Measurements from ENCODE around the gene PPP1R12B. TPM values are rescaled to one million over a fixed set of nuclear protein-coding genes. Genes with fewer than 3 reads are reported as not detected.
"Not testable (repeated sequence)": the region's sequence is repeated elsewhere in the genome, so short reads cannot be mapped to it uniquely, and the experiment has no call there.

Gene PPP1R12B
- total RNA-seq, 1 experiment from 2014 or later = 17.0 TPM

DNA sequence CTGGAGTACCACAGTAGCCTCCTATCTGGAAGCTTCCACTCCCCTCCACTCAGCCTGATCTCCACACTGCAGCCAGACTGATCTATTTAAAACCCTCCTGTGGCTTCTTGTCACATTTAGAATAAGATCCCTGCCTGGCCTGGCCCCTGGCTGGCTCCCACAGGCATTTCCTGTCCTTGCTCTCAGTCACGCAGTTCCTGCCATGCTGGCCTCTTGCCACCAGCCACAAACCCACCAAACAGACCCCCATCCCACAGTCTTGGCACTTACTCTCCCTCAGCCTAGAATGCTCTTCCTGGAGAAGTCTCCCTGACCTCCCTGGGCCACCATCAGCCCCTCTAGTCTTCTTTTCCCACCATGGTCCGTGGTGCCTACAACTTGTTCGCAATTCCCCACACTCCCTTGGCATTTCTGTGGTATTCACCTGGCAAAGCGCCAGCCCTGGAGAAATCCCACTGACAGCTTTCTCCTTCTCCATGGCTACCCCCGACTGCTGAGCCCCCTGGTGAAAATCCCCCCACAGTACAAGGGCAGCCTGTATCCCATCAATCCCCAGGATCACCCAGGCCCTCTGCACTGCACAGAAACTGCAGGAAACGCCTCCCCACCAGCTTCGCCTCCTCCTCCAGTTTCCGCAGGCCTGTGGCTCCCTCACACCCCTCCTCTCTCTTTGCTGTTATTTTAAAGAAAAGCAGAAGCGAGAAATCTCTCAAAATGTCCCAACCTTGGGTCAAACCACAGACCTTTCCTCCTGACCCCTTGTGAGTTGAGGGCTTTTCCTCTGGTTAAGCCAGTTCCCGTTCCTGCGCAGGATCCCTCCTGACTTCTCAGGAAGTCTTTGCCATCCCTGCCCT is 267.2 kb downstream of the PPP1R12B start:
- peak; percentile 91 for DNase-seq (ENCODE audit: low spot score)
- Histone ChIP-seq H3K27me3 (replicated peaks; ENCODE audit: insufficient read depth, low read depth, low read length, poor library complexity) (no peaks in the 10 kb centered on the region), H3K27ac (ENCODE audit: low read depth, low read length, poor library complexity, severe bottlenecking) (peak overlapping the region; percentile 81), H3K4me1 (ENCODE audit: insufficient read depth, low read length, poor library complexity, severe bottlenecking) (peaks cover 40% of the 10 kb centered on the region), H3K36me3 (ENCODE audit: insufficient read depth, low read length, poor library complexity, severe bottlenecking) (no peaks in the 10 kb centered on the region), H3K4me3 (ENCODE audit: low read depth, low read length, poor library complexity, severe bottlenecking) (no peak overlapping the region), H3K9me3 (ENCODE audit: low read depth, low read length, poor library complexity, severe bottlenecking) (no peaks in the 10 kb centered on the region)
- CTCF ChIA-PET = interaction anchor here (0.9 kb wide), 1 partner anchor 104 kb away, joined by 3 read pairs; no protein-coding TSS in a partner anchor
- no peak for TF ChIP-seq EZH2 (IDR thresholded peaks at IDR 0.05; ENCODE audit: borderline replicate concordance, low read depth, low read length, poor library complexity, severe bottlenecking)
- TF ChIP-seq, protein P1, sequence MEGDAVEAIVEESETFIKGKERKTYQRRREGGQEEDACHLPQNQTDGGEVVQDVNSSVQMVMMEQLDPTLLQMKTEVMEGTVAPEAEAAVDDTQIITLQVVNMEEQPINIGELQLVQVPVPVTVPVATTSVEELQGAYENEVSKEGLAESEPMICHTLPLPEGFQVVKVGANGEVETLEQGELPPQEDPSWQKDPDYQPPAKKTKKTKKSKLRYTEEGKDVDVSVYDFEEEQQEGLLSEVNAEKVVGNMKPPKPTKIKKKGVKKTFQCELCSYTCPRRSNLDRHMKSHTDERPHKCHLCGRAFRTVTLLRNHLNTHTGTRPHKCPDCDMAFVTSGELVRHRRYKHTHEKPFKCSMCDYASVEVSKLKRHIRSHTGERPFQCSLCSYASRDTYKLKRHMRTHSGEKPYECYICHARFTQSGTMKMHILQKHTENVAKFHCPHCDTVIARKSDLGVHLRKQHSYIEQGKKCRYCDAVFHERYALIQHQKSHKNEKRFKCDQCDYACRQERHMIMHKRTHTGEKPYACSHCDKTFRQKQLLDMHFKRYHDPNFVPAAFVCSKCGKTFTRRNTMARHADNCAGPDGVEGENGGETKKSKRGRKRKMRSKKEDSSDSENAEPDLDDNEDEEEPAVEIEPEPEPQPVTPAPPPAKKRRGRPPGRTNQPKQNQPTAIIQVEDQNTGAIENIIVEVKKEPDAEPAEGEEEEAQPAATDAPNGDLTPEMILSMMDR (conservative IDR thresholded peaks at IDR 0.05; ENCODE audit: low read depth, low read length) = no peak
- intact Hi-C loops (cut with micrococcal nuclease; ENCODE audit: unreplicated experiment) = loop anchor here (5.0 kb wide), 1 partner anchor 273 kb away; the partner anchor contains the start of gene UBE2T
- no TSS peak for BruUV-seq (replicated peaks)
- POLR2A ChIA-PET (ENCODE audit: low non-redundant PET) = no interaction called here

DNA sequence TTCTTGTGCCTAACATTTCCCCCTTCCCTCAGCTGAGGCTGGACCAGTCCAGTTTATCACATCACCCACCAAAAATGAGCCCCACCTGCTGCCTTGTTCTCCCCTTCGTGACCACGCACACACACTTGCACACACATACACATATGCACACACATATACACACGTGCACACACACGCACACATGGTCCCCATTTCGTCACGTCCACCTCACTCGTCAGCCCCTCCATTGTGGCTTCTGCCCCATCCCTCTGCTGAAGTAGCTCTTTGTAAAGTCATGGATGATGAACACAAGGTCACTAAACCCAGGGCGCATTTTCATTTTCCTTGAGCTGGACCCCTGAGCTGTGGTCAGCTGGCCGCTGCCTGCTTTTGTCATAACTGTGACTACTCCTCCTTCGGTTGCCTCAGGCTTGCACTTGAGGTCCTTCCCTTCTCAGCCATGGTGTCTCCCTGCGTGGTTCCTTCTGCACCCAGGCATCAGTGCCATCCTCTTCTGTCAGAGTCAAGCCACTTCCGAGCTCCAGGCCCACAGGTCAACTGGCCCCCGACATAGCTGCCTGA is 267.9 kb downstream of the PPP1R12B start:
- TF ChIP-seq EZH2 (IDR thresholded peaks at IDR 0.05; ENCODE audit: borderline replicate concordance, low read depth, low read length, poor library complexity, severe bottlenecking) = no peak
- TF ChIP-seq, protein P1 (conservative IDR thresholded peaks at IDR 0.05; ENCODE audit: low read depth, low read length) = no peak
- H3K36me3 ChIP-seq (ENCODE audit: insufficient read depth, low read length, poor library complexity, severe bottlenecking) = no peaks in the 10 kb centered on the region
- no peaks in the 10 kb centered on the region for H3K9me3 ChIP-seq (ENCODE audit: low read depth, low read length, poor library complexity, severe bottlenecking)
- no peak for DNase-seq (ENCODE audit: low spot score)
- peaks cover 40% of the 10 kb centered on the region for H3K4me1 ChIP-seq (ENCODE audit: insufficient read depth, low read length, poor library complexity, severe bottlenecking)
- no TSS peak for BruUV-seq (replicated peaks)
- peak overlapping the region; percentile 81 for H3K27ac ChIP-seq (ENCODE audit: low read depth, low read length, poor library complexity, severe bottlenecking)
- intact Hi-C loops (cut with micrococcal nuclease; ENCODE audit: unreplicated experiment) = loop anchor here (5.0 kb wide), 1 partner anchor 274 kb away; the partner anchor contains the start of gene UBE2T
- ChIA-PET POLR2A (ENCODE audit: low non-redundant PET) (no interaction called here), CTCF (no interaction called here)
- no peaks in the 10 kb centered on the region for H3K27me3 ChIP-seq (replicated peaks; ENCODE audit: insufficient read depth, low read depth, low read length, poor library complexity)
- H3K4me3 ChIP-seq (ENCODE audit: low read depth, low read length, poor library complexity, severe bottlenecking) = no peak overlapping the region

DNA sequence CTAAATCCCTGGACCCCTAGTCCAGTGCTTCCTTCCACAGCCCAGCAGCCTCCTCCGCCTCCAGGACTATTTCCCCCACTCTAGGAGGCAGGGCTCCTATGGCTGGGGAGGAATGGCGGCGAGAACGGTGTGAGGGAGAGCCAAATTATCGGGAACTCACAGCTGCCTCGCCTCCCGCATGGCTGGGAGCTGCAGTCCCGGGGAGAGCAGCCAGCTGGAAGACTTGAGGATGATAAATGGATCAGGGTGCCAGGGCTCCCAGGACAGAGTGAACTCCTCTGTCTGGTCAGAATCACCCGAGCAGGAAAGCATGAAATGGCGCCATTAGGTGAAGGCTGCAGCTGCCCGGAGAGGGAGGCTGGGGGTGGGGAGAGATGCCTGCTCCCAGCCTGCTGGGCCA is 270.5 kb downstream of the PPP1R12B start:
- H3K27me3 ChIP-seq (replicated peaks; ENCODE audit: insufficient read depth, low read depth, low read length, poor library complexity); POLR2A ChIA-PET (ENCODE audit: low non-redundant PET); H3K9me3 ChIP-seq (ENCODE audit: low read depth, low read length, poor library complexity, severe bottlenecking); H3K36me3 ChIP-seq (ENCODE audit: insufficient read depth, low read length, poor library complexity, severe bottlenecking); DNase-seq (ENCODE audit: low spot score); H3K4me3 ChIP-seq (ENCODE audit: low read depth, low read length, poor library complexity, severe bottlenecking); CTCF ChIA-PET; BruUV-seq (replicated peaks); H3K27ac ChIP-seq (ENCODE audit: low read depth, low read length, poor library complexity, severe bottlenecking): not testable (repeated sequence)
- H3K4me1 ChIP-seq (ENCODE audit: insufficient read depth, low read length, poor library complexity, severe bottlenecking) = peaks cover 49% of the 10 kb centered on the region
- intact Hi-C loops (cut with micrococcal nuclease; ENCODE audit: unreplicated experiment) = loop anchor here (5.0 kb wide), 1 partner anchor 277 kb away; the partner anchor contains the start of gene UBE2T

All from A673 (cell line).